ENCODE results near the gene AFTPH.

The AFTPH gene

DNA sequence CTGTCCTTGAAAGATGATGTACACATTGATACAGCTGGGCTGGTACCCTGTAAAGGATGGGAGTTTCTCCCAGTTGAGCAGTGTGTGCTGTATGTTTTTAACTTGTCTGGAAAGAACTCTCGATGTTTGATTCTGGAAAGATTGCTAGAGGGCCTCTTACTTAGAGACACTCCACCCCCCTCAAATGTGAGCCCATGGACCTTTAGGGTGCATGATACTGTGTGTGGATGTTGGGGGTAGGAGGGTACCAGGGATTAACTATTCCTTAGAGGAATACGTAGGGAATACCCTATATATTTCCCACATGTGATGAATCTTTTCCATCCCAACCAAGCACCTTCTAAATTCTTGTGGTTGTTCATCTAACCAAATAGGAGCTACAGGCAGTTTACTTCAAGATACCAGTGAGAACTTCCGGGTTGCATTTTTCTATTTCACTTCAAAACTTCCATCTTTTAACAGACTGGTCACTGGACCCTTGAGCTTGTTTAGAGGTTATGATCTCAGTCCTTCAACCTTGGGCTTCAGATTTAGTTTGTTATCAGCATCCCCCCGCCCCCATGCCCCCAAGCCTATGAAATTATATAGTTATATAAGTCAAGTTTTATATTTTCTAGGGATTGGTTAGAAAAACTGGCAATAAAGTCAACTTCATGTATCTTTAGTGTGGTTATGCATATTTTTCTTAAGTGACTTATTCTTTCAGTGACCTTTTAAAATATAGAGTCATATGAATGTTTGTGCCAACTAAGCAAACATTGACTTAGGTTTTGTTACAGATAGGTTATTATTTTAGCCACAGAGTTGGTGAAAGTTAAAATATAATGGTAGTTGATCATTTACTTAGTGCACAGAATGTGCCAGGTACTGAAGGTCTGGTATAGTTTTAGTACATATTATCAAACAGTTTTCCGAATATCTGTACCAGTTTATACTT is 18.2 kb downstream of the AFTPH start:
- TF ChIP-seq NFIC (IDR thresholded peaks at IDR 0.05) (no peak), EGR1 (IDR thresholded peaks at IDR 0.05) (no peak), RAD21 (IDR thresholded peaks at IDR 0.05; ENCODE audit: low read depth) (no peak), TEAD4 (IDR thresholded peaks at IDR 0.05) (no peak), CREB1 (IDR thresholded peaks at IDR 0.05; ENCODE audit: low read depth) (no peak), EP300 (IDR thresholded peaks at IDR 0.05; ENCODE audit: borderline replicate concordance) (no peak), TAF1 (IDR thresholded peaks at IDR 0.05; ENCODE audit: low read depth) (no peak)
- TF ChIP-seq, protein P1, sequence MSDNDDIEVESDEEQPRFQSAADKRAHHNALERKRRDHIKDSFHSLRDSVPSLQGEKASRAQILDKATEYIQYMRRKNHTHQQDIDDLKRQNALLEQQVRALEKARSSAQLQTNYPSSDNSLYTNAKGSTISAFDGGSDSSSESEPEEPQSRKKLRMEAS (IDR thresholded peaks at IDR 0.05) = no peak
- TF ChIP-seq, protein P2, sequence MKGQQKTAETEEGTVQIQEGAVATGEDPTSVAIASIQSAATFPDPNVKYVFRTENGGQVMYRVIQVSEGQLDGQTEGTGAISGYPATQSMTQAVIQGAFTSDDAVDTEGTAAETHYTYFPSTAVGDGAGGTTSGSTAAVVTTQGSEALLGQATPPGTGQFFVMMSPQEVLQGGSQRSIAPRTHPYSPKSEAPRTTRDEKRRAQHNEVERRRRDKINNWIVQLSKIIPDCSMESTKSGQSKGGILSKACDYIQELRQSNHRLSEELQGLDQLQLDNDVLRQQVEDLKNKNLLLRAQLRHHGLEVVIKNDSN (IDR thresholded peaks at IDR 0.05) = no peak
- TF ChIP-seq, protein P3, sequence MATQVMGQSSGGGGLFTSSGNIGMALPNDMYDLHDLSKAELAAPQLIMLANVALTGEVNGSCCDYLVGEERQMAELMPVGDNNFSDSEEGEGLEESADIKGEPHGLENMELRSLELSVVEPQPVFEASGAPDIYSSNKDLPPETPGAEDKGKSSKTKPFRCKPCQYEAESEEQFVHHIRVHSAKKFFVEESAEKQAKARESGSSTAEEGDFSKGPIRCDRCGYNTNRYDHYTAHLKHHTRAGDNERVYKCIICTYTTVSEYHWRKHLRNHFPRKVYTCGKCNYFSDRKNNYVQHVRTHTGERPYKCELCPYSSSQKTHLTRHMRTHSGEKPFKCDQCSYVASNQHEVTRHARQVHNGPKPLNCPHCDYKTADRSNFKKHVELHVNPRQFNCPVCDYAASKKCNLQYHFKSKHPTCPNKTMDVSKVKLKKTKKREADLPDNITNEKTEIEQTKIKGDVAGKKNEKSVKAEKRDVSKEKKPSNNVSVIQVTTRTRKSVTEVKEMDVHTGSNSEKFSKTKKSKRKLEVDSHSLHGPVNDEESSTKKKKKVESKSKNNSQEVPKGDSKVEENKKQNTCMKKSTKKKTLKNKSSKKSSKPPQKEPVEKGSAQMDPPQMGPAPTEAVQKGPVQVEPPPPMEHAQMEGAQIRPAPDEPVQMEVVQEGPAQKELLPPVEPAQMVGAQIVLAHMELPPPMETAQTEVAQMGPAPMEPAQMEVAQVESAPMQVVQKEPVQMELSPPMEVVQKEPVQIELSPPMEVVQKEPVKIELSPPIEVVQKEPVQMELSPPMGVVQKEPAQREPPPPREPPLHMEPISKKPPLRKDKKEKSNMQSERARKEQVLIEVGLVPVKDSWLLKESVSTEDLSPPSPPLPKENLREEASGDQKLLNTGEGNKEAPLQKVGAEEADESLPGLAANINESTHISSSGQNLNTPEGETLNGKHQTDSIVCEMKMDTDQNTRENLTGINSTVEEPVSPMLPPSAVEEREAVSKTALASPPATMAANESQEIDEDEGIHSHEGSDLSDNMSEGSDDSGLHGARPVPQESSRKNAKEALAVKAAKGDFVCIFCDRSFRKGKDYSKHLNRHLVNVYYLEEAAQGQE (IDR thresholded peaks at IDR 0.05; ENCODE audit: low read depth) = no peak

DNA sequence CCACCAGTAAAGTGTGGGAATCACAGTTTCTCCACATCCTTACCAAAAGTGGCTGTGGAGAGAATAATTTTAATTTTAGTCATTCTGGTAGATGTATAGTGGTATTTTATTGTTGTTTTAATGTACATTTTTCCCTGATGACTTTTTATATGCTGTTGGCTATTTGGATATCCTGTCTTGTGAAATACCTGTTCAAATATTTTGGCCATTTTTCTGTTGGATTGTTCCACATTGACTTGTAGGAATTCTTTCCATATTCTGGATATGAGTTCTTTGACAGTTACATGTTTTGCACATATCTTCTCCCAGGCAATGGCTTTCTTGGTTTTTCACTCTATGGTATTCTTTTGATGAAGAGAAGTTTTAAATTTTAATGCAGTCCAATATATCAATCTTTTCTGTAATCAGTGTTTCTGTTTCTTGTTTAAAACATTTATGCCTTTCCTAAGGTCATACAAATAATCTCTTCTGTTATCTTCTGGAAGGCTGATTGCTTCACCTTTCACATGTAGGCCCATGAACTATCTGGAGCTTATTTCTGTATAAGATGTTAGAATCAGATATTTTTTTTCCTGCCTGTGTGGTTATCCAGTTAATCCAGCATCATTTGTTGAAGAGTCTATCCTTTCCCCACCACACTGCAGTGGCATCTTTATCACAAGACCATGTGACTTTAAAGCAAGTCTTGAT is 19.0 kb downstream of the AFTPH start:
- TF ChIP-seq TAF1 (IDR thresholded peaks at IDR 0.05; ENCODE audit: low read depth) (no peak), EP300 (IDR thresholded peaks at IDR 0.05; ENCODE audit: borderline replicate concordance) (no peak), EGR1 (IDR thresholded peaks at IDR 0.05) (no peak), NFIC (IDR thresholded peaks at IDR 0.05) (no peak), ZBTB7A (IDR thresholded peaks at IDR 0.05; ENCODE audit: low read depth) (no peak), CREB1 (IDR thresholded peaks at IDR 0.05; ENCODE audit: low read depth) (no peak), FOXM1 (IDR thresholded peaks at IDR 0.05; ENCODE audit: borderline replicate concordance, low read depth) (no peak), TCF12 (IDR thresholded peaks at IDR 0.05; ENCODE audit: low read depth) (no peak), YY1 (IDR thresholded peaks at IDR 0.05; ENCODE audit: low read depth) (no peak), CEBPB (IDR thresholded peaks at IDR 0.05) (no peak), TEAD4 (IDR thresholded peaks at IDR 0.05) (no peak)
- TF ChIP-seq, protein P3 (IDR thresholded peaks at IDR 0.05; ENCODE audit: low read depth) = no peak
- TF ChIP-seq, protein P2 (IDR thresholded peaks at IDR 0.05) = no peak
- TF ChIP-seq, protein P1 (IDR thresholded peaks at IDR 0.05) = no peak

DNA sequence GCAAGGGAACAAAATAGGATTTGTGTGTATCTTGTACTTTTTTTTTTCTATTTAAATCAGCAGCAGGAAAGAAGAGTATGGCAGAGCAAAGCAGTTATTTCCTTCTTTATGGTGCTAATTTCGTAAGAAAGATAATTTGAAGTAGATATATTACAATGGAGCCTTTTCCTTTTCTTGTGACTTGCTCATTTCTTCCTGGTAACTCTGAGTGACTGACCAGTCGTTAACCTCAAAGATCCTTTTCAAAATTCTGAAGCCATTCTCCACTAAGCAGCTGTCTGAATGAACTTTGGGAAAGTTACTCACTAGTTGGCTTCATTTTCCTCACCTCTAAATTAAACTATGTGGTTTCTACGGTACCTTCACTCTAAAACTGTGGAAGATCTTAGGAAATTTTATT is 24.6 kb downstream of the AFTPH start:
- no peak for TF ChIP-seq TEAD4 (IDR thresholded peaks at IDR 0.05)
- TF ChIP-seq YY1 (IDR thresholded peaks at IDR 0.05; ENCODE audit: low read depth) = no peak
- no peak for TF ChIP-seq TAF1 (IDR thresholded peaks at IDR 0.05; ENCODE audit: low read depth)
- TF ChIP-seq, protein P2 (IDR thresholded peaks at IDR 0.05) = no peak
- TF ChIP-seq EP300 (IDR thresholded peaks at IDR 0.05; ENCODE audit: borderline replicate concordance) = no peak
- TF ChIP-seq, protein P3 (IDR thresholded peaks at IDR 0.05; ENCODE audit: low read depth) = no peak
- no peak for TF ChIP-seq CREB1 (IDR thresholded peaks at IDR 0.05; ENCODE audit: low read depth)
- TF ChIP-seq FOXM1 (IDR thresholded peaks at IDR 0.05; ENCODE audit: borderline replicate concordance, low read depth) = no peak
- no peak for TF ChIP-seq RAD21 (IDR thresholded peaks at IDR 0.05; ENCODE audit: low read depth)
- TF ChIP-seq TCF12 (IDR thresholded peaks at IDR 0.05; ENCODE audit: low read depth) = no peak
- TF ChIP-seq, protein P1 (IDR thresholded peaks at IDR 0.05) = no peak
- TF ChIP-seq NFIC (IDR thresholded peaks at IDR 0.05) = no peak
- TF ChIP-seq ZBTB7A (IDR thresholded peaks at IDR 0.05; ENCODE audit: low read depth) = no peak
- no peak for TF ChIP-seq EGR1 (IDR thresholded peaks at IDR 0.05)
- no peak for TF ChIP-seq CEBPB (IDR thresholded peaks at IDR 0.05)
